IMR-90 (cell line): ENCODE measurements around the gene NR2C1. TPM values are rescaled to one million over a fixed set of nuclear protein-coding genes. Genes with fewer than 3 reads are reported as not detected.

Source experiments
- ATAC-seq: fragments of 200-7000 bp; cut with Tn5 transposase; 2 replicates; pipeline ENCODE4 v1.9.1; 2020; ENCODE audit warnings: low read depth, mild to moderate bottlenecking, moderate library complexity
- BruUV-seq: library from RNA; stranded (reverse); fragments of 400-500 nt; replicated peaks from 2 replicates; lab custom pipeline; 2021; lab: Mats Ljungman, UMichigan
- CTCF ChIA-PET: fragments of 300-600 bp; formaldehyde crosslinking; extraction: SDS; loops from one replicate; lab custom pipeline; 2021; ENCODE audit warnings: antibody characterized with exemption; lab: Yijun Ruan, JAX
- POLR2A ChIA-PET: fragments of 300-600 bp; sonication (Branson Sonifier 250); formaldehyde crosslinking; loops from one replicate; lab custom pipeline; 2022; ENCODE audit warnings: antibody characterized with exemption; ENCODE audit not compliant: unreplicated experiment; lab: Charles Lee
- DNase-seq: peaks from one replicate; pipeline ENCODE4 v3.0.0; 2013
- H2AFZ ChIP-seq: replicated peaks from 2 replicates; pipeline ENCODE3; 2013; ENCODE audit warnings: low read length, mild to moderate bottlenecking; ENCODE audit not compliant: poor library complexity
- H2AK5ac ChIP-seq: 2 replicates; pipeline ENCODE4 v1.6.1; 2013; ENCODE audit warnings: low read depth, low read length, inconsistent platforms
- H2AK9ac ChIP-seq: replicated peaks from 2 replicates; pipeline ENCODE3; 2013; ENCODE audit warnings: mild to moderate bottlenecking, low read depth, low read length, moderate library complexity; ENCODE audit not compliant: poor library complexity
- H2BK120ac ChIP-seq: 2 replicates; pipeline ENCODE4 v1.6.1; 2013; ENCODE audit warnings: low read depth, low read length, inconsistent platforms
- H2BK15ac ChIP-seq: 3 replicates; pipeline ENCODE4 v1.6.1; 2013; ENCODE audit warnings: low read depth, low read length, inconsistent platforms
- H2BK20ac ChIP-seq: 2 replicates; pipeline ENCODE4 v1.6.1; 2013; ENCODE audit warnings: low read depth, mild to moderate bottlenecking, inconsistent platforms, low read length, moderate library complexity
- H2BK5ac ChIP-seq: 2 replicates; pipeline ENCODE4 v1.6.1; 2013; ENCODE audit warnings: mild to moderate bottlenecking, low read depth, low read length, inconsistent platforms; ENCODE audit not compliant: poor library complexity, severe bottlenecking
- H3K14ac ChIP-seq: replicated peaks from 2 replicates; pipeline ENCODE4 v1.6.1; 2013; ENCODE audit warnings: low read depth, low read length, inconsistent platforms
- H3K18ac ChIP-seq: 2 replicates; pipeline ENCODE4 v1.6.1; 2013; ENCODE audit warnings: low read depth, low read length, control low read depth
- H3K23ac ChIP-seq: 2 replicates; pipeline ENCODE4 v1.6.1; 2013; ENCODE audit warnings: low read depth, low read length, inconsistent platforms
- H3K27ac ChIP-seq: 2 replicates; pipeline ENCODE4 v1.5.1; 2013; ENCODE audit warnings: mild to moderate bottlenecking, control low read depth, low read length; ENCODE audit not compliant: insufficient read depth
- H3K27me3 ChIP-seq: 2 replicates; pipeline ENCODE4 v1.6.1; 2013; ENCODE audit warnings: low read length; ENCODE audit not compliant: control insufficient read depth, insufficient read depth
- H3K36me3 ChIP-seq: 2 replicates; pipeline ENCODE4 v1.6.1; 2013; ENCODE audit warnings: low read length, mixed read lengths; ENCODE audit not compliant: control insufficient read depth, insufficient read depth
- H3K4ac ChIP-seq: 2 replicates; pipeline ENCODE4 v1.6.1; 2013; ENCODE audit warnings: low read depth, low read length, inconsistent platforms
- H3K4me1 ChIP-seq: 2 replicates; pipeline ENCODE4 v1.6.1; 2013; ENCODE audit warnings: low read length, mixed read lengths; ENCODE audit not compliant: control insufficient read depth, insufficient read depth
- H3K4me2 ChIP-seq: 2 replicates; pipeline ENCODE4 v1.6.1; 2013; ENCODE audit warnings: low read depth, mild to moderate bottlenecking, control low read depth, low read length, moderate library complexity
- H3K4me3 ChIP-seq: 2 replicates; pipeline ENCODE4 v1.5.1; 2013; ENCODE audit warnings: low read depth, mild to moderate bottlenecking, control low read depth, low read length, moderate library complexity; ENCODE audit not compliant: insufficient read depth
- H3K56ac ChIP-seq: 2 replicates; pipeline ENCODE4 v1.6.1; 2013; ENCODE audit warnings: low read length, inconsistent platforms; ENCODE audit not compliant: insufficient read depth; ENCODE audit errors: extremely low read depth
- H3K79me1 ChIP-seq, 2 experiments: 2 replicates each; pipeline ENCODE4 v1.6.1; 2013; ENCODE audit warnings: low read length in 2 of 2, inconsistent platforms in 1 of 2, low read depth in 1 of 2
- H3K9ac ChIP-seq: 2 replicates; pipeline ENCODE4 v1.6.1; 2013; ENCODE audit warnings: low read depth, low read length, control low read depth
- H3K9me1 ChIP-seq: 2 replicates; pipeline ENCODE4 v1.6.1; 2013; ENCODE audit warnings: low read length, inconsistent platforms; ENCODE audit not compliant: insufficient read depth
- H3K9me3 ChIP-seq: 2 replicates; pipeline ENCODE4 v1.6.1; 2013; ENCODE audit warnings: low read length; ENCODE audit not compliant: control insufficient read depth, insufficient read depth
- H4K20me1 ChIP-seq: 2 replicates; pipeline ENCODE4 v1.6.1; 2013; ENCODE audit warnings: low read length, inconsistent platforms; ENCODE audit not compliant: insufficient read depth
- H4K5ac ChIP-seq: 2 replicates; pipeline ENCODE4 v1.6.1; 2013; ENCODE audit warnings: mild to moderate bottlenecking, low read depth, low read length, control low read depth
- H4K8ac ChIP-seq, 2 experiments: 2 replicates each; pipeline ENCODE4 v1.6.1; 2013; ENCODE audit warnings: low read depth in 2 of 2, low read length in 2 of 2, control low read depth in 1 of 2, inconsistent platforms in 1 of 2
- H4K91ac ChIP-seq: 2 replicates; pipeline ENCODE4 v1.6.1; 2013; ENCODE audit warnings: low read depth, low read length, inconsistent platforms; ENCODE audit not compliant: insufficient read depth
- CTCF ChIP-seq: conservative IDR thresholded peaks from 2 replicates; pipeline ENCODE4 v1.5.1; 2012; ENCODE audit warnings: mild to moderate bottlenecking, low read depth, low read length, improper control_type of control experiment
- RAD21 ChIP-seq: IDR thresholded peaks from 2 replicates; pipeline ENCODE4 v1.6.1; 2012; ENCODE audit warnings: low read length, improper control_type of control experiment
- SMC3 ChIP-seq: fragments of 150-350 bp; IDR thresholded peaks from 2 replicates; pipeline ENCODE4 v1.6.1; 2016; ENCODE audit warnings: low read depth, mild to moderate bottlenecking, antibody characterized with exemption, low read length, moderate library complexity
- WGBS, 2 experiments: methylation state at CpG; one replicate each; pipeline versions ENCODE4 v1.1.5 to v1.1.7; 2013; ENCODE audit warnings: missing lambda C conversion rate in 2 of 2; ENCODE audit not compliant: insufficient read length in 1 of 2; ENCODE audit errors: extremely low coverage in 2 of 2; 5-methylcytosine and 5-hydroxymethylcytosine counted together
- dilution Hi-C: fragments of 300-500 bp; cut with HindIII; formaldehyde crosslinking; loops from one replicate; pipeline ENCODE4 v1.14.3; 2018; ENCODE audit warnings: low sequenced_read_pairs; ENCODE audit not compliant: unreplicated experiment
- in situ Hi-C: fragments of 300-500 bp; cut with MboI; formaldehyde crosslinking; loops from 3 replicates; pipeline ENCODE4 v1.14.3; 2019; ENCODE audit warnings: low sequenced_read_pairs, inconsistent platforms, mixed read lengths
- intact Hi-C: fragments of 100-400 bp; cut with micrococcal nuclease; formaldehyde crosslinking; loops from 2 replicates; pipeline ENCODE4 v1.10.0; 2022
- polyA plus RNA-seq, 3 experiments: library from polyadenylated mRNA; depleted of rRNA; stranded (reverse); fragments of >200 nt; gene quantifications; 2 replicates each; pipeline ENCODE4 v1.2.3, GENCODE V29; 2012; ENCODE audit warnings: low replicate concordance in 1 of 3
- total RNA-seq: library from RNA; depleted of rRNA; stranded (reverse); fragments of >200 nt; gene quantifications from 2 replicates; pipeline ENCODE4 v1.2.3, GENCODE V29; 2012

The NR2C1 gene
- total and polyA plus RNA-seq, 2 of the 4 experiments (the other 2 are of a cell fraction): 12.7 to 14.1 TPM

DNA sequence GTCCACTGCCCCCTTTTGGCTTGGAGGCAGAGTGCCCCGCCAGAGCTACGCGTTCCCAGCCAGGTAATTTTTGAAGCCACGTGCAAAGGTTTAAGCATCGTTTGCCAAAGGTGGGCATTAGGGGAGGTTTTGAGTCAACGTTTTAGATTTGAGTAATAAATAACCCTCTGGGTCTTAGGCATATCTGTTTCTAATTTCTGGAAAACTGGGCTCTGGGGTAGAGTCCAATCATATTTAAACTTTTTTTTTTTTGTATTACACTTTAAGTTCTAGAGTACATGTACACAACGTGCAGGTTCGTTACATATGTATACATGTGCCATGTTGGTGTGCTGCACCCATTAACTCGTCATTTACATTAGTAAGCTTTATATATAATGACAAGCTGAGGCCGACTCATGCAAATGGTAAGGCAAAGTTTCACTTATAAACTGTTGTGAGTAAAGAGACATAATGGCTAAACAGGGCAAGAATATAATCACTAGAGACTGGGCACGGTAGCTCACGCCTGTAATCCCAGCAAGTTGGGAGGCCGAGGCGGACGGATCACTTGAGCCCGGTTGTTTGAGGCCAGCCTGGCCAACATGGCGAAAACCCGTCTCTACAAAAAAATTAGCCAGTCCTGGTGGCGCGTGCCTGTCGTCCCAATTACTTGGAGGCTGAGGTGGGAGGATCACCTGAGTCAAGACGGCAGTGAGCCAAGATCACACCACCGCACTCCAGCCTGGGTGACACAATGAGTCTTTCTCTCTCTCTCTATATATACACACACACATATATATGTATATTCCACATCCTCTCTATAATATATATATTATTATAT is 491 bp upstream of the NR2C1 start:
- dilution Hi-C loops: no loop called here
- Histone ChIP-seq H3K4ac (no peak overlapping the region), H4K5ac (no peak overlapping the region), H3K27me3 (no peaks in the 10 kb centered on the region), H3K27ac (no peak overlapping the region), H4K20me1 (no peaks in the 10 kb centered on the region; the same call in 1 of the 2 replicates), H3K4me1 (no peaks in the 10 kb centered on the region), H3K9me1 (no peaks in the 10 kb centered on the region; the same call in 1 of the 2 replicates), H3K18ac (no peak overlapping the region), H2AK5ac (no peak overlapping the region; the same call in 1 of the 2 replicates), H3K14ac (no peak overlapping the region), H3K79me1 (peaks cover 4 to 28% of the 10 kb centered on the region in 2 experiments; a peak in 3 of 4 replicates), H3K4me3 (peak overlapping the region; percentile 98; the same call in 1 of the 2 replicates), H2BK20ac (no peak overlapping the region), H2AFZ (peak overlapping the region; percentile 100), H2BK5ac (no peak overlapping the region), H4K8ac (no peak overlapping the region; a peak in 1 of 4 replicates), H3K4me2 (no peak overlapping the region), H3K9ac (no peak overlapping the region), H2BK120ac (no peak overlapping the region), H4K91ac (no peak overlapping the region), H3K9me3 (no peaks in the 10 kb centered on the region), H3K23ac (no peak overlapping the region), H3K56ac (no peak overlapping the region), H2AK9ac (peak overlapping the region; percentile 80), H2BK15ac (no peak overlapping the region), H3K36me3 (no peaks in the 10 kb centered on the region)
- CTCF ChIA-PET: interaction anchor here (0.6 to 2.2 kb wide), 6 partner anchors 10 to 414 kb away, joined by 3 to 10 read pairs (median 5); no protein-coding TSS in a partner anchor
- POLR2A ChIA-PET: interaction anchor here (0.6 to 0.7 kb wide), 3 partner anchors 70 to 157 kb away, joined by 3 to 7 read pairs (median 6); no protein-coding TSS in a partner anchor
- in situ Hi-C loops: no loop called here
- no peak for DNase-seq
- BruUV-seq: no TSS peak
- intact Hi-C loops: loop anchor here (2.0 to 10.0 kb wide), 3 partner anchors 143 to 369 kb away; partner anchors contain the start of genes FGD6 and VEZT
- ATAC-seq: no peak
- WGBS, 2 experiments: no CpG with 5 or more reads among the region's 23 CpGs
- peak; percentile 63 for TF ChIP-seq RAD21
- no peak for TF ChIP-seq SMC3
- peak; percentile 84; the same call in 1 of the 2 replicates for TF ChIP-seq CTCF
